Fibroblast of lung (primary cell): ENCODE data around the gene THOP1. TPM values are rescaled to one million over a fixed set of nuclear protein-coding genes. Genes with fewer than 3 reads are reported as not detected.

Experiments used
- DNase-seq, 2 donors: peaks; one replicate each; pipeline versions ENCODE4 v3.0.0 to v3.0.0-alpha.2; 2010; ENCODE audit warnings: low read depth in 2 of 2
- H2AFZ ChIP-seq: 2 replicates; pipeline ENCODE4 v1.5.1; 2012; ENCODE audit warnings: low read length, control low read depth, inconsistent platforms
- H3K27ac ChIP-seq: 2 replicates; pipeline ENCODE4 v1.5.1; 2011; ENCODE audit warnings: low read length, control low read depth; ENCODE audit not compliant: insufficient read depth
- H3K27me3 ChIP-seq: 2 replicates; pipeline ENCODE4 v1.5.1; 2011; ENCODE audit warnings: mild to moderate bottlenecking, low read length; ENCODE audit not compliant: control insufficient read depth, insufficient read depth
- H3K36me3 ChIP-seq: 2 replicates; pipeline ENCODE4 v1.5.1; 2011; ENCODE audit warnings: low read length; ENCODE audit not compliant: control insufficient read depth, insufficient read depth
- H3K4me1 ChIP-seq: 2 replicates; pipeline ENCODE4 v1.5.1; 2011; ENCODE audit warnings: low read length; ENCODE audit not compliant: control insufficient read depth, insufficient read depth; ENCODE audit errors: extremely low read depth
- H3K4me2 ChIP-seq: 2 replicates; pipeline ENCODE4 v1.5.1; 2011; ENCODE audit warnings: low read length, control low read depth; ENCODE audit not compliant: insufficient read depth; ENCODE audit errors: extremely low read depth
- H3K4me3 ChIP-seq, 4 experiments: fragments of 200-600 bp in 1 of 4; sonication (generic) in 1 of 4; replicated peaks in 1 of 4; 2 replicates each; pipeline ENCODE4 v1.5.1; 2011 to 2016; ENCODE audit warnings: low read length in 4 of 4, low read depth in 3 of 4, mild to moderate bottlenecking in 3 of 4, control low read depth in 2 of 4, inconsistent platforms in 1 of 4, mixed read lengths in 1 of 4; ENCODE audit not compliant: insufficient read depth in 1 of 4; ENCODE audit errors: control extremely low read depth in 1 of 4
- H3K79me2 ChIP-seq: 2 replicates; pipeline ENCODE4 v1.5.1; 2012; ENCODE audit warnings: mild to moderate bottlenecking, low read length, inconsistent platforms; ENCODE audit not compliant: control insufficient read depth, insufficient read depth
- H3K9ac ChIP-seq: 2 replicates; pipeline ENCODE4 v1.5.1; 2011; ENCODE audit warnings: mild to moderate bottlenecking, low read length, control low read depth; ENCODE audit not compliant: insufficient read depth
- H3K9me3 ChIP-seq: 2 replicates; pipeline ENCODE4 v1.5.1; 2012; ENCODE audit warnings: low read depth, low read length; ENCODE audit not compliant: control insufficient read depth, insufficient read depth
- H4K20me1 ChIP-seq: 2 replicates; pipeline ENCODE4 v1.5.1; 2011; ENCODE audit warnings: low read length; ENCODE audit not compliant: control insufficient read depth, insufficient read depth; ENCODE audit errors: extremely low read depth
- EZH2 ChIP-seq: IDR thresholded peaks from 2 replicates; pipeline ENCODE4 v1.5.1; 2012; ENCODE audit warnings: low read length, control low read depth, mild to moderate bottlenecking; ENCODE audit errors: missing control alignments
- polyA plus RNA-seq, 2 donors: library from polyadenylated mRNA; depleted of rRNA in 1 of 2; stranded (reverse) in 1 of 2; unstranded in 1 of 2; fragments of >200 nt; gene quantifications; 2 replicates each; pipeline ENCODE4 v1.2.1, GENCODE V29; 2011 to 2012; ENCODE audit warnings: missing spikeins in 1 of 2
- total RNA-seq: library from RNA; depleted of rRNA; stranded (reverse); fragments of >200 nt; gene quantifications from 2 replicates; pipeline ENCODE4 v1.2.1, GENCODE V29; 2014
- TF ChIP-seq, protein P1 (sequence below), 2 donors: IDR thresholded peaks in 1 of 2; conservative IDR thresholded peaks in 1 of 2; 1 replicate in 1 of 2; 2 replicates in 1 of 2; pipeline ENCODE4 v1.5.1; 2011 to 2012; ENCODE audit warnings: low read length in 2 of 2, control low read depth in 1 of 2, inconsistent platforms in 1 of 2, low read depth in 1 of 2, mild to moderate bottlenecking in 1 of 2

THOP1 gene
- total and polyA plus RNA-seq, 2 donors (not counting 1 experiment from before 2014, with no cell fraction given): 23.6 to 49.5 TPM

DNA sequence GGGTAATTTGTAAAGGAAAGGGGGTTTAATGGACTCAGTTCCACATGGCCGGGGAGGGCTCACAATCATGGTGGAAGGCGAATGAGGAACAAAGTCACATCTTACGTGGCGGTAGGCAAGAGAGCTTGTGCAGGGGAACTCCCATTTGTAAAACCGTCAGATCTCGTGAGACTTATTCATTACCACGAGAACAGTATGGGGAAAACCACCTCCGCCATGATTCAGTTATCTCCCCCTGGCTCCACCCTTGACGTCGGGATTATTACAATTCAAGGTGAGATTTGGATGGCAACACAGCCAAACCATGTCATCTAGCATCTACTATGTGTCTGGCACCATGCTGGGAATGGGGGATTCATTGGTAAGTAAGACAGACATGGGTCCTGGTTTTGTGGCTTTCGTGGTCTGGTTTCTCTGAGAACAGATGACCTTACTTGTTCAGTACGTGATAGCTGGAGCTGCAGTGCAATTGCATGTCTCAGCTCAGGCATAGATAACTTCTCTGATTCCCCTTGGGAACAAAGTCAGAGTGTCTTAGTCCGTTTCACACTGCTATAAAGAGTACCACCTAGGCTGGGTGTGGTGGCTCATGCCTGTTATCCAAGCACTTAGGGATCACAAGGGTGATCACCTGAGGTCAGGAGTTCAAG, 42.7 kb downstream of the THOP1 start:
- no peaks in the 10 kb centered on the region for H3K9me3 ChIP-seq
- no peaks in the 10 kb centered on the region for H3K27me3 ChIP-seq
- H3K79me2 ChIP-seq: no peaks in the 10 kb centered on the region
- no peak for DNase-seq
- H3K4me1 ChIP-seq: no peaks in the 10 kb centered on the region
- no peak overlapping the region for H2AFZ ChIP-seq
- no peak overlapping the region for H3K9ac ChIP-seq
- TF ChIP-seq EZH2: no peak
- TF ChIP-seq, protein P1, sequence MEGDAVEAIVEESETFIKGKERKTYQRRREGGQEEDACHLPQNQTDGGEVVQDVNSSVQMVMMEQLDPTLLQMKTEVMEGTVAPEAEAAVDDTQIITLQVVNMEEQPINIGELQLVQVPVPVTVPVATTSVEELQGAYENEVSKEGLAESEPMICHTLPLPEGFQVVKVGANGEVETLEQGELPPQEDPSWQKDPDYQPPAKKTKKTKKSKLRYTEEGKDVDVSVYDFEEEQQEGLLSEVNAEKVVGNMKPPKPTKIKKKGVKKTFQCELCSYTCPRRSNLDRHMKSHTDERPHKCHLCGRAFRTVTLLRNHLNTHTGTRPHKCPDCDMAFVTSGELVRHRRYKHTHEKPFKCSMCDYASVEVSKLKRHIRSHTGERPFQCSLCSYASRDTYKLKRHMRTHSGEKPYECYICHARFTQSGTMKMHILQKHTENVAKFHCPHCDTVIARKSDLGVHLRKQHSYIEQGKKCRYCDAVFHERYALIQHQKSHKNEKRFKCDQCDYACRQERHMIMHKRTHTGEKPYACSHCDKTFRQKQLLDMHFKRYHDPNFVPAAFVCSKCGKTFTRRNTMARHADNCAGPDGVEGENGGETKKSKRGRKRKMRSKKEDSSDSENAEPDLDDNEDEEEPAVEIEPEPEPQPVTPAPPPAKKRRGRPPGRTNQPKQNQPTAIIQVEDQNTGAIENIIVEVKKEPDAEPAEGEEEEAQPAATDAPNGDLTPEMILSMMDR (conservative IDR thresholded peaks at IDR 0.05 in 1 of 2, IDR thresholded peaks at IDR 0.05 in 1 of 2; ENCODE audit: low read depth in 1 of 2, low read length in 2 of 2): no peak
- H3K36me3 ChIP-seq: no peaks in the 10 kb centered on the region
- no peak overlapping the region for H3K4me3 ChIP-seq
- no peaks in the 10 kb centered on the region for H4K20me1 ChIP-seq
- H3K4me2 ChIP-seq: no peak overlapping the region
- no peak overlapping the region for H3K27ac ChIP-seq

DNA sequence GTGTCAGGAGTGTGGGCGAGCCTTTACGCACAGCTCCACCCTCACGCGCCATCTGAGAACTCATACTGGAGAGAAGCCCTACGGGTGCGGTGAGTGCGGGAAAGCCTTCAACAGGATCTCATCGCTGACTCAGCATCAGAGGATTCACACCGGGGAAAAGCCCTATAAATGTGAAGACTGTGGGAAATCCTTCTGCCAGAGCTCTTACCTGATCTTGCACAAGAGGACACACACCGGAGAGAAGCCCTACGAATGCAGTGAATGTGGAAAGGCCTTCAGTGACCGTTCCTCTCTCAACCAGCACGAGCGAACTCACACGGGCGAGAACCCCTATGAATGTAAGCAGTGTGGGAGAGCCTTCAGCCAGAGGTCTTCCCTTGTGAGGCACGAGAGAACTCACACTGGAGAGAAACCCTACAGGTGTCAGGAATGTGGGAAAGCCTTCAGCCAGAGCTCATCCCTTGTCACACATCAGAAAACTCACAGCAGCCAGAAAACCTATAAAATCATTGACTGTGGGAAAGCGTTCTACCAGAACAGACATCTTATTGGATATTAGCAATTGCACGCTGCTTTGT, 49.1 kb downstream of the THOP1 start:
- no peak for TF ChIP-seq EZH2
- TF ChIP-seq, protein P1 (conservative IDR thresholded peaks at IDR 0.05 in 1 of 2, IDR thresholded peaks at IDR 0.05 in 1 of 2; ENCODE audit: low read depth in 1 of 2, low read length in 2 of 2): no peak
- Histone ChIP-seq H3K27ac (no peak overlapping the region), H3K36me3 (no peaks in the 10 kb centered on the region), H3K4me3 (no peak overlapping the region), H2AFZ (no peak overlapping the region), H4K20me1 (no peaks in the 10 kb centered on the region), H3K79me2 (no peaks in the 10 kb centered on the region), H3K9me3 (no peaks in the 10 kb centered on the region), H3K27me3 (no peaks in the 10 kb centered on the region), H3K4me1 (no peaks in the 10 kb centered on the region), H3K9ac (no peak overlapping the region), H3K4me2 (no peak overlapping the region)
- peak in 1 of 2 donors; percentile 12 for DNase-seq

DNA sequence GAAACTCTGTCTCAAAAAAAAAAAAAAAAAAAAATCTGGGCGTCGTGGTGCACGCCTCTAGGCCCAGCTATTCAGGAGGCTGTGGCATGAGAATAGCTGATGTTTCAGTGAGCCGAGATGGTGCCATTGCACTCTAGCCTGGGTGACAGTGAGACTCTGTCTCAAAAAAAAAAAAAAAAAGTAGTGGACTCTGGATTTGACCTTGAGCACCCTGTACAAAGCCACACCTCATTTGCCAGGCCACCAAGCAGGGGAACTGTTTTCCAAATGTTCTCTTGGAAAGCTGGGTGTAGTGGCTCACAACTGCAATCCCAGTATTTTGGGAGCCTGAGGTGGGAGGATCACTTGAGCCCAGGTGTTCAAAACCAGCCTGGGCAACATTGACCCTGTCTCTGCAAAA, 52.1 kb downstream of the THOP1 start:
- Histone ChIP-seq H3K4me3 (no peak overlapping the region), H3K79me2 (no peaks in the 10 kb centered on the region), H2AFZ (no peak overlapping the region), H3K9ac (no peak overlapping the region), H3K4me2 (no peak overlapping the region), H3K4me1 (no peaks in the 10 kb centered on the region), H3K27ac (no peak overlapping the region), H3K9me3 (no peaks in the 10 kb centered on the region), H4K20me1 (no peaks in the 10 kb centered on the region), H3K36me3 (no peaks in the 10 kb centered on the region), H3K27me3 (no peaks in the 10 kb centered on the region)
- DNase-seq: no peak
- TF ChIP-seq, protein P1 (conservative IDR thresholded peaks at IDR 0.05 in 1 of 2, IDR thresholded peaks at IDR 0.05 in 1 of 2; ENCODE audit: low read depth in 1 of 2, low read length in 2 of 2): no peak
